OCI-LY7 (cell line): ENCODE data around the gene CEP57L1. TPM values are rescaled to one million over a fixed set of nuclear protein-coding genes. Genes with fewer than 3 reads are reported as not detected.

Source experiments
- BruUV-seq: library from RNA; stranded (reverse); fragments of 400-500 nt; replicated peaks from 2 replicates; lab custom pipeline; 2021; lab: Mats Ljungman, UMichigan
- CTCF ChIA-PET: fragments of 300-600 bp; sonication (Branson Sonifier 250); formaldehyde crosslinking; loops from one replicate; lab custom pipeline; 2022; ENCODE audit warnings: antibody characterized with exemption; ENCODE audit not compliant: unreplicated experiment; lab: Charles Lee
- POLR2A ChIA-PET: fragments of 300-600 bp; sonication (Branson Sonifier 250); formaldehyde crosslinking; loops from one replicate; lab custom pipeline; 2022; ENCODE audit warnings: antibody characterized with exemption; lab: Charles Lee
- DNase-seq: peaks from one replicate; pipeline ENCODE4 v3.0.0-alpha.2; 2015; ENCODE audit warnings: low spot score
- H2AFZ ChIP-seq: fragments of 200-600 bp; sonication (generic), shearing (Covaris generic); 2 replicates; pipeline ENCODE4 v1.6.1; 2014; ENCODE audit warnings: mild to moderate bottlenecking, antibody characterized with exemption, low read length, moderate library complexity
- H3K27ac ChIP-seq: fragments of 200-600 bp; sonication (generic); 2 replicates; pipeline ENCODE4 v1.5.1; 2014; ENCODE audit warnings: mixed run types, low read depth, mild to moderate bottlenecking, moderate library complexity, low read length, inconsistent platforms; ENCODE audit not compliant: poor library complexity, severe bottlenecking
- H3K36me3 ChIP-seq: fragments of 200-600 bp; sonication (generic); 2 replicates; pipeline ENCODE4 v1.6.1; 2014; ENCODE audit warnings: mild to moderate bottlenecking, antibody characterized with exemption, low read length, moderate library complexity, mixed read lengths; ENCODE audit not compliant: insufficient read depth
- H3K4me1 ChIP-seq: fragments of 200-600 bp; sonication (generic); 2 replicates; pipeline ENCODE4 v1.5.1; 2014; ENCODE audit warnings: mild to moderate bottlenecking, low read length; ENCODE audit not compliant: insufficient read depth, poor library complexity, severe bottlenecking
- H3K4me2 ChIP-seq: fragments of 200-600 bp; sonication (generic); 2 replicates; pipeline ENCODE4 v1.6.1; 2014; ENCODE audit warnings: mild to moderate bottlenecking, low read length
- H3K4me3 ChIP-seq: fragments of 200-600 bp; sonication (generic); 2 replicates; pipeline ENCODE4 v1.5.1; 2014; ENCODE audit warnings: mild to moderate bottlenecking, low read depth, low read length; ENCODE audit not compliant: poor library complexity, severe bottlenecking
- H3K79me2 ChIP-seq: fragments of 200-600 bp; sonication (generic); 2 replicates; pipeline ENCODE4 v1.6.1; 2016; ENCODE audit warnings: low read depth, mild to moderate bottlenecking, low read length, moderate library complexity, mixed read lengths; ENCODE audit not compliant: insufficient read depth
- H3K9me2 ChIP-seq: fragments of 200-600 bp; sonication (generic); 2 replicates; pipeline ENCODE4 v1.6.1; 2016; ENCODE audit warnings: mild to moderate bottlenecking, low read length, mixed read lengths; ENCODE audit not compliant: insufficient read depth
- H3K9me3 ChIP-seq: fragments of 200-600 bp; sonication (generic); 2 replicates; pipeline ENCODE4 v1.6.1; 2014; ENCODE audit warnings: mild to moderate bottlenecking, mixed run types, low read length, mixed read lengths
- H4K20me1 ChIP-seq: fragments of 200-600 bp; sonication (generic); 2 replicates; pipeline ENCODE4 v1.6.1; 2014; ENCODE audit warnings: mild to moderate bottlenecking, antibody characterized with exemption, low read length, moderate library complexity, mixed read lengths; ENCODE audit not compliant: insufficient read depth
- CTCF ChIP-seq: fragments of 200-600 bp; sonication (generic); conservative IDR thresholded peaks from 2 replicates; pipeline ENCODE4 v1.5.1; 2014; ENCODE audit warnings: mild to moderate bottlenecking, antibody characterized with exemption, low read length, moderate library complexity, mixed read lengths
- EZH2phosphoT487 ChIP-seq: fragments of 200-600 bp; sonication (generic); IDR thresholded peaks from 2 replicates; pipeline ENCODE4 v1.6.1; 2018; ENCODE audit warnings: low read depth, borderline replicate concordance, mild to moderate bottlenecking, mixed run types, antibody characterized with exemption, low read length, moderate library complexity, mixed read lengths
- intact Hi-C: fragments of 100-400 bp; cut with micrococcal nuclease; formaldehyde crosslinking; loops from one replicate; pipeline ENCODE4 v1.10.0; 2022; ENCODE audit not compliant: unreplicated experiment
- total RNA-seq, 2 experiments: library from RNA; depleted of rRNA in 1 of 2; stranded (reverse); fragments of >200 nt in 1 of 2; shearing (Covaris generic) in 1 of 2; gene quantifications; 2 replicates each; pipeline ENCODE4 v1.2.3, GENCODE V29; 2014 to 2022

The CEP57L1 gene
- total RNA-seq, 2 experiments from 2014 or later: 22.7 to 28.2 TPM

GRCh38 chr6:109194880-109195279 is 99.6 kb downstream of the CEP57L1 start:
- TF ChIP-seq CTCF (no peak), EZH2phosphoT487 (no peak)
- POLR2A ChIA-PET: interaction anchor here (0.9 kb wide), 1 partner anchor 190 kb away, joined by 3 read pairs; no protein-coding TSS in a partner anchor
- no peak overlapping the region for H2AFZ ChIP-seq

GRCh38 chr6:109197061-109197460 is 101.8 kb downstream of the CEP57L1 start:
- BruUV-seq: no TSS peak
- H3K9me3 ChIP-seq: no peaks in the 10 kb centered on the region
- no peak for TF ChIP-seq EZH2phosphoT487
- no peak for TF ChIP-seq CTCF
- intact Hi-C loops: no loop called here
- no peak for DNase-seq
- CTCF ChIA-PET: no interaction called here
- no peak overlapping the region for H3K4me2 ChIP-seq
- no peaks in the 10 kb centered on the region for H3K36me3 ChIP-seq
- no peak overlapping the region for H3K4me3 ChIP-seq
- H2AFZ ChIP-seq: no peak overlapping the region
- H3K79me2 ChIP-seq: no peaks in the 10 kb centered on the region
- H3K9me2 ChIP-seq: no peaks in the 10 kb centered on the region
- H3K27ac ChIP-seq: no peak overlapping the region
- no peaks in the 10 kb centered on the region for H3K4me1 ChIP-seq
- POLR2A ChIA-PET: no interaction called here
- H4K20me1 ChIP-seq: no peaks in the 10 kb centered on the region

More at GRCh38 chr6:109194880-109195279, 99.6 kb downstream of the CEP57L1 start:
- no peak for DNase-seq
- no peaks in the 10 kb centered on the region for H3K9me2 ChIP-seq
- H3K4me1 ChIP-seq: no peaks in the 10 kb centered on the region
- intact Hi-C loops: no loop called here
- H3K27ac ChIP-seq: no peak overlapping the region
- CTCF ChIA-PET: no interaction called here
- no peak overlapping the region for H3K4me2 ChIP-seq
- H3K36me3 ChIP-seq: no peaks in the 10 kb centered on the region
- BruUV-seq: no TSS peak
- no peaks in the 10 kb centered on the region for H3K79me2 ChIP-seq
- no peak overlapping the region for H3K4me3 ChIP-seq
- no peaks in the 10 kb centered on the region for H4K20me1 ChIP-seq
- H3K9me3 ChIP-seq: no peaks in the 10 kb centered on the region

DNA sequence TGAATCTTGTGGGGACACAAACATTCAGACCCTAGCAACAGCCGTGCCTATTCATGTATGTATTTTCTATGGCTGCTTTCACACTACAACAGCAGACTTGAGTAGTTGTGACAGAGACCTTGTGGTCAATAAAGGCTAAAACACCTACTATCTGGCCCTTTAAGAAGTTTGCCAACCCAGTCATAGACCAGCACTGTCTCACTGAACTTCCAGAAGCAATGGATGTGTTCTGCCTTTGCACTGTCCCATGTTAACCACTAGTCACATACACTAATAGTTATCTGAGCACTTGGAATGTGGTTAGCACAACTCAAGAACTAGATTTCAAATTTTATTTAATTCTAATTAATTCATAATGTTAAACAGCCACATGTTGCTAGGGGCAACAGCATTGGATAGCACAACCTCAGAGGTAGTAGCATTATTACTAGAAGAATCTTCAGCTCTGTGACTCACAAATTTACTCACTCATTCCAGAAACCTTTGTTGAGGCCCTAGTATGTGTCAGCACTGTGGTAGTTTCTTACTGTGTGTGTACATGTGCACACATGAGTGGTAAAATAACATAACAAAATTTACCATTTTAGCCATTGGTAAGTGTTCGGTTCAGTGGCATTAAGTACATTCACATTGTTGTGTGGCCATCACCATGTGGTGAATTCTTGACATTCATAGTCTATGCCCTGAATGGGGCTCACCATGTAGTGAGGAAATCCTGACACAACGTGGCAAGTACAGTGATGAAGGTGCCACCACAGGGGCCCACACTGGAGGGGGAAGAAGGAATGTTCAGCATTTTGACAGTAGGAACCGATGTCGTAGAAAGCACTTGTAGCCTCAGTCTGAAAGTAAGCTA is 107.3 kb downstream of the CEP57L1 start:
- H3K9me3 ChIP-seq: no peaks in the 10 kb centered on the region
- ChIA-PET CTCF (no interaction called here), POLR2A (interaction anchor here (0.5 kb wide), 1 partner anchor 56 kb away, joined by 4 read pairs; no protein-coding TSS in a partner anchor)
- no peak overlapping the region for H3K27ac ChIP-seq
- no peak for TF ChIP-seq EZH2phosphoT487
- no peak for TF ChIP-seq CTCF
- no peak for DNase-seq
- H3K4me2 ChIP-seq: no peak overlapping the region
- no peak overlapping the region for H2AFZ ChIP-seq
- H3K4me1 ChIP-seq: no peaks in the 10 kb centered on the region
- H3K4me3 ChIP-seq: no peak overlapping the region
- no peaks in the 10 kb centered on the region for H3K36me3 ChIP-seq
- no TSS peak for BruUV-seq
- H4K20me1 ChIP-seq: no peaks in the 10 kb centered on the region
- no peaks in the 10 kb centered on the region for H3K79me2 ChIP-seq
- no peaks in the 10 kb centered on the region for H3K9me2 ChIP-seq
- intact Hi-C loops: loop anchor here (10.0 kb wide), 1 partner anchor 368 kb away; no protein-coding TSS in a partner anchor
